ENCODE data around the gene CHCHD6.
A peak's percentile ranks its signal among the peaks of the same experiment; 100 is the strongest.

DNA sequence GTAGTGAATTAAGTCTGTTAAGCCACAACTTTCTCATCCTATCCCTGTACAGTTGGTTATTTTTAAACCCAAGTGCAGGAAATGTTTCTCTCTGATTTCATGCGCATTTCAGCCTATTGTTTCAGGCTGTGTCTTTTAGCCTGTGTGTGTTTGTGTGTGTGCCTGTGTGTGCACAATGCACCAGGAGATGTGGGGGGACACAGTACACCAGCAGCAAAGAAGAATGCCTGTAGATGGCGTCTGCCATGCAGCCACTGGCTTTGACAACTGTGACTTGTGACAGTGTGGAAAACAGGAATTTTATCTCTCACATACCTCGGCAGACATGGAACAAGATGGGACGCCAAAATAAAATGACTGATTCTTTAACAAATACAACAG, 235.3 kb downstream of the CHCHD6 start:
- TF ChIP-seq, protein P1, sequence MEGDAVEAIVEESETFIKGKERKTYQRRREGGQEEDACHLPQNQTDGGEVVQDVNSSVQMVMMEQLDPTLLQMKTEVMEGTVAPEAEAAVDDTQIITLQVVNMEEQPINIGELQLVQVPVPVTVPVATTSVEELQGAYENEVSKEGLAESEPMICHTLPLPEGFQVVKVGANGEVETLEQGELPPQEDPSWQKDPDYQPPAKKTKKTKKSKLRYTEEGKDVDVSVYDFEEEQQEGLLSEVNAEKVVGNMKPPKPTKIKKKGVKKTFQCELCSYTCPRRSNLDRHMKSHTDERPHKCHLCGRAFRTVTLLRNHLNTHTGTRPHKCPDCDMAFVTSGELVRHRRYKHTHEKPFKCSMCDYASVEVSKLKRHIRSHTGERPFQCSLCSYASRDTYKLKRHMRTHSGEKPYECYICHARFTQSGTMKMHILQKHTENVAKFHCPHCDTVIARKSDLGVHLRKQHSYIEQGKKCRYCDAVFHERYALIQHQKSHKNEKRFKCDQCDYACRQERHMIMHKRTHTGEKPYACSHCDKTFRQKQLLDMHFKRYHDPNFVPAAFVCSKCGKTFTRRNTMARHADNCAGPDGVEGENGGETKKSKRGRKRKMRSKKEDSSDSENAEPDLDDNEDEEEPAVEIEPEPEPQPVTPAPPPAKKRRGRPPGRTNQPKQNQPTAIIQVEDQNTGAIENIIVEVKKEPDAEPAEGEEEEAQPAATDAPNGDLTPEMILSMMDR (IDR thresholded peaks at IDR 0.05; ENCODE audit: low read depth, low read length): peak; percentile 50
- TF ChIP-seq EZH2phosphoT487 (IDR thresholded peaks at IDR 0.05; ENCODE audit: low read depth): no peak
